IMR-90 (cell line): ENCODE measurements around the gene KIAA1328. TPM values are rescaled to one million over a fixed set of nuclear protein-coding genes. Genes with fewer than 3 reads are reported as not detected.

Source experiments
- ATAC-seq: fragments of 200-7000 bp; cut with Tn5 transposase; 2 replicates; pipeline ENCODE4 v1.9.1; 2020; ENCODE audit warnings: low read depth, mild to moderate bottlenecking, moderate library complexity
- BruUV-seq: library from RNA; stranded (reverse); fragments of 400-500 nt; replicated peaks from 2 replicates; lab custom pipeline; 2021; lab: Mats Ljungman, UMichigan
- CTCF ChIA-PET: fragments of 300-600 bp; formaldehyde crosslinking; extraction: SDS; loops from one replicate; lab custom pipeline; 2021; ENCODE audit warnings: antibody characterized with exemption; lab: Yijun Ruan, JAX
- POLR2A ChIA-PET: fragments of 300-600 bp; sonication (Branson Sonifier 250); formaldehyde crosslinking; loops from one replicate; lab custom pipeline; 2022; ENCODE audit warnings: antibody characterized with exemption; ENCODE audit not compliant: unreplicated experiment; lab: Charles Lee
- DNase-seq: peaks from one replicate; pipeline ENCODE4 v3.0.0; 2013
- H2AFZ ChIP-seq: replicated peaks from 2 replicates; pipeline ENCODE3; 2013; ENCODE audit warnings: low read length, mild to moderate bottlenecking; ENCODE audit not compliant: poor library complexity
- H2AK5ac ChIP-seq: 2 replicates; pipeline ENCODE4 v1.6.1; 2013; ENCODE audit warnings: low read depth, low read length, inconsistent platforms
- H2AK9ac ChIP-seq: replicated peaks from 2 replicates; pipeline ENCODE3; 2013; ENCODE audit warnings: mild to moderate bottlenecking, low read depth, low read length, moderate library complexity; ENCODE audit not compliant: poor library complexity
- H2BK120ac ChIP-seq: 2 replicates; pipeline ENCODE4 v1.6.1; 2013; ENCODE audit warnings: low read depth, low read length, inconsistent platforms
- H2BK15ac ChIP-seq: 3 replicates; pipeline ENCODE4 v1.6.1; 2013; ENCODE audit warnings: low read depth, low read length, inconsistent platforms
- H2BK20ac ChIP-seq: 2 replicates; pipeline ENCODE4 v1.6.1; 2013; ENCODE audit warnings: low read depth, mild to moderate bottlenecking, inconsistent platforms, low read length, moderate library complexity
- H2BK5ac ChIP-seq: 2 replicates; pipeline ENCODE4 v1.6.1; 2013; ENCODE audit warnings: mild to moderate bottlenecking, low read depth, low read length, inconsistent platforms; ENCODE audit not compliant: poor library complexity, severe bottlenecking
- H3K14ac ChIP-seq: replicated peaks from 2 replicates; pipeline ENCODE4 v1.6.1; 2013; ENCODE audit warnings: low read depth, low read length, inconsistent platforms
- H3K18ac ChIP-seq: 2 replicates; pipeline ENCODE4 v1.6.1; 2013; ENCODE audit warnings: low read depth, low read length, control low read depth
- H3K23ac ChIP-seq: 2 replicates; pipeline ENCODE4 v1.6.1; 2013; ENCODE audit warnings: low read depth, low read length, inconsistent platforms
- H3K27ac ChIP-seq: 2 replicates; pipeline ENCODE4 v1.5.1; 2013; ENCODE audit warnings: mild to moderate bottlenecking, control low read depth, low read length; ENCODE audit not compliant: insufficient read depth
- H3K27me3 ChIP-seq: 2 replicates; pipeline ENCODE4 v1.6.1; 2013; ENCODE audit warnings: low read length; ENCODE audit not compliant: control insufficient read depth, insufficient read depth
- H3K36me3 ChIP-seq: 2 replicates; pipeline ENCODE4 v1.6.1; 2013; ENCODE audit warnings: low read length, mixed read lengths; ENCODE audit not compliant: control insufficient read depth, insufficient read depth
- H3K4ac ChIP-seq: 2 replicates; pipeline ENCODE4 v1.6.1; 2013; ENCODE audit warnings: low read depth, low read length, inconsistent platforms
- H3K4me1 ChIP-seq: 2 replicates; pipeline ENCODE4 v1.6.1; 2013; ENCODE audit warnings: low read length, mixed read lengths; ENCODE audit not compliant: control insufficient read depth, insufficient read depth
- H3K4me2 ChIP-seq: 2 replicates; pipeline ENCODE4 v1.6.1; 2013; ENCODE audit warnings: low read depth, mild to moderate bottlenecking, control low read depth, low read length, moderate library complexity
- H3K4me3 ChIP-seq: 2 replicates; pipeline ENCODE4 v1.5.1; 2013; ENCODE audit warnings: low read depth, mild to moderate bottlenecking, control low read depth, low read length, moderate library complexity; ENCODE audit not compliant: insufficient read depth
- H3K56ac ChIP-seq: 2 replicates; pipeline ENCODE4 v1.6.1; 2013; ENCODE audit warnings: low read length, inconsistent platforms; ENCODE audit not compliant: insufficient read depth; ENCODE audit errors: extremely low read depth
- H3K79me1 ChIP-seq, 2 experiments: 2 replicates each; pipeline ENCODE4 v1.6.1; 2013; ENCODE audit warnings: low read length in 2 of 2, inconsistent platforms in 1 of 2, low read depth in 1 of 2
- H3K9ac ChIP-seq: 2 replicates; pipeline ENCODE4 v1.6.1; 2013; ENCODE audit warnings: low read depth, low read length, control low read depth
- H3K9me1 ChIP-seq: 2 replicates; pipeline ENCODE4 v1.6.1; 2013; ENCODE audit warnings: low read length, inconsistent platforms; ENCODE audit not compliant: insufficient read depth
- H3K9me3 ChIP-seq: 2 replicates; pipeline ENCODE4 v1.6.1; 2013; ENCODE audit warnings: low read length; ENCODE audit not compliant: control insufficient read depth, insufficient read depth
- H4K20me1 ChIP-seq: 2 replicates; pipeline ENCODE4 v1.6.1; 2013; ENCODE audit warnings: low read length, inconsistent platforms; ENCODE audit not compliant: insufficient read depth
- H4K5ac ChIP-seq: 2 replicates; pipeline ENCODE4 v1.6.1; 2013; ENCODE audit warnings: mild to moderate bottlenecking, low read depth, low read length, control low read depth
- H4K8ac ChIP-seq, 2 experiments: 2 replicates each; pipeline ENCODE4 v1.6.1; 2013; ENCODE audit warnings: low read depth in 2 of 2, low read length in 2 of 2, control low read depth in 1 of 2, inconsistent platforms in 1 of 2
- H4K91ac ChIP-seq: 2 replicates; pipeline ENCODE4 v1.6.1; 2013; ENCODE audit warnings: low read depth, low read length, inconsistent platforms; ENCODE audit not compliant: insufficient read depth
- CHD1 ChIP-seq: IDR thresholded peaks from 2 replicates; pipeline ENCODE4 v1.6.1; 2012; ENCODE audit warnings: low read depth, low read length, improper control_type of control experiment
- CTCF ChIP-seq: conservative IDR thresholded peaks from 2 replicates; pipeline ENCODE4 v1.5.1; 2012; ENCODE audit warnings: mild to moderate bottlenecking, low read depth, low read length, improper control_type of control experiment
- FOS ChIP-seq: fragments of 150-350 bp; IDR thresholded peaks from 2 replicates; pipeline ENCODE4 v1.6.1; 2016; ENCODE audit warnings: low read depth, low read length
- MAFK ChIP-seq: IDR thresholded peaks from 2 replicates; pipeline ENCODE4 v1.6.1; 2012; ENCODE audit warnings: low read depth, low read length, improper control_type of control experiment
- MAZ ChIP-seq: IDR thresholded peaks from 2 replicates; pipeline ENCODE4 v1.6.1; 2012; ENCODE audit warnings: low read depth, mild to moderate bottlenecking, low read length, improper control_type of control experiment, moderate library complexity, borderline replicate concordance
- MXI1 ChIP-seq: IDR thresholded peaks from 2 replicates; pipeline ENCODE4 v1.6.1; 2012; ENCODE audit warnings: low read depth, mild to moderate bottlenecking, low read length, moderate library complexity, borderline replicate concordance
- NFE2L2 ChIP-seq: fragments of 150-350 bp; IDR thresholded peaks from 2 replicates; pipeline ENCODE4 v1.6.1; 2016; ENCODE audit warnings: low read depth, mild to moderate bottlenecking, low read length
- POLR2A ChIP-seq: IDR thresholded peaks from 2 replicates; pipeline ENCODE4 v1.6.1; 2012; ENCODE audit warnings: mild to moderate bottlenecking, low read depth, low read length
- RAD21 ChIP-seq: IDR thresholded peaks from 2 replicates; pipeline ENCODE4 v1.6.1; 2012; ENCODE audit warnings: low read length, improper control_type of control experiment
- SMC3 ChIP-seq: fragments of 150-350 bp; IDR thresholded peaks from 2 replicates; pipeline ENCODE4 v1.6.1; 2016; ENCODE audit warnings: low read depth, mild to moderate bottlenecking, antibody characterized with exemption, low read length, moderate library complexity
- USF2 ChIP-seq: fragments of 150-350 bp; IDR thresholded peaks from 2 replicates; pipeline ENCODE4 v1.6.1; 2017; ENCODE audit warnings: mild to moderate bottlenecking, antibody characterized with exemption, low read length, low read depth
- dilution Hi-C: fragments of 300-500 bp; cut with HindIII; formaldehyde crosslinking; loops from one replicate; pipeline ENCODE4 v1.14.3; 2018; ENCODE audit warnings: low sequenced_read_pairs; ENCODE audit not compliant: unreplicated experiment
- in situ Hi-C: fragments of 300-500 bp; cut with MboI; formaldehyde crosslinking; loops from 3 replicates; pipeline ENCODE4 v1.14.3; 2019; ENCODE audit warnings: low sequenced_read_pairs, inconsistent platforms, mixed read lengths
- intact Hi-C: fragments of 100-400 bp; cut with micrococcal nuclease; formaldehyde crosslinking; loops from 2 replicates; pipeline ENCODE4 v1.10.0; 2022
- polyA plus RNA-seq, 3 experiments: library from polyadenylated mRNA; depleted of rRNA; stranded (reverse); fragments of >200 nt; gene quantifications; 2 replicates each; pipeline ENCODE4 v1.2.3, GENCODE V29; 2012; ENCODE audit warnings: low replicate concordance in 1 of 3
- total RNA-seq: library from RNA; depleted of rRNA; stranded (reverse); fragments of >200 nt; gene quantifications from 2 replicates; pipeline ENCODE4 v1.2.3, GENCODE V29; 2012
- TF ChIP-seq, protein P1 (sequence below): fragments of 150-350 bp; IDR thresholded peaks from 2 replicates; pipeline ENCODE4 v1.6.1; 2016; ENCODE audit warnings: low read depth, mild to moderate bottlenecking, low read length, moderate library complexity, borderline replicate concordance

The KIAA1328 gene
- total and polyA plus RNA-seq, 2 of the 4 experiments (the other 2 are of a cell fraction): 2.4 to 7.0 TPM

DNA sequence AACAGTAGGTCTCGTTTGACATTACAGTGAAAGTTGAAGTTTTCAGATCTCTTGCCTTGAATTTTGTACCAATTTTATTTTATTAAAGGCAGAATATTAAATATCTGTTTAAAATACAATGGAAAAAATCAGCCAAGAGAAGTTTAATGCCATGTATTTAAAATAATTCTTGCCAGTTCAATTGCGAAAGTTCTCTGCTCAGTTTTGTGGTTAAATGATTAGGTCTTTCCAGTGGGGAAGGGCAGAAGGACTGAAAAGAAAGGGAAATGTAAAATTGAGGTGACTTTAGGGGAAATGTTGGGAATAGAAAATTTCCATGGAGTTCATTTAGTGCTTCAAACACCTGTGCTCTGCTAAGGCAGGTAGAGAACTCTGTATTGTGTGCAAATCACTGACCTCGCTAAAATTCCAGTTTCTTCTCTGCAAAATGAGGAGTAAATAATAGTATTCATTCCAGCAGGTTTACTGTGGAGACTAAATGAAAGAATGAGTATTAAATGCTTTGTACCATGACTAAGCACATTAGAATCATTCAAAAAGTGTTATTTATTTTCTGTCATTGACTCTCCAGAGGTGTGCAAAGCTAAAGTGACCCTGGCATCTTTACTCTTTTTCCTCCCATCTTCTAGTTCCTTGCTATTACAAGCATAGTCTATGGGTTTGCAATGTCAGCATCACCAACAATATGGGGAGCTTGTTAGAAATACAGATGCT, 74.4 kb downstream of the KIAA1328 start (continued):
- TF ChIP-seq SMC3: no peak

DNA sequence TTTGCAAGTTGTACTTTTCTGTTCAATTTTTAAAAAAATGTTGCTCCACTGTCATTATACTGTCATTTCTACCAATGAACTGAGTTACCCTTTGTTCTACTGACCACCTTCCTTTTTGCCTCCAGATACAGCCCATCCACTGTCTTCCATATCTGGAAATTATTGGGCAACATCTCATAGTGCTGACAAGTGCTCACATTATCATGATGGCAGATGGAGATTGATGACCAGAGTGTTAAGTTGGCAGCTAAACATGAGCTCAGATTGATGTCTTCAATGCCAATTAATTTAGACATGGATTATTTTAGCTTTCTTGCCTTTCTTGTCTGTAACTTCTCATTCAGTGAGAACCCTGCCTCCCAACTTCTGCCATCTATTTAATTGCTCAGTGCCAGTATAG, 76.6 kb downstream of the KIAA1328 start:
- Histone ChIP-seq H4K5ac (no peak overlapping the region), H3K4me2 (no peak overlapping the region), H2BK20ac (no peak overlapping the region), H3K27ac (no peak overlapping the region), H3K9me1 (no peaks in the 10 kb centered on the region), H3K18ac (no peak overlapping the region), H2AK5ac (no peak overlapping the region), H2BK120ac (no peak overlapping the region), H4K8ac (no peak overlapping the region), H3K23ac (no peak overlapping the region), H3K9ac (no peak overlapping the region), H3K14ac (no peak overlapping the region), H3K27me3 (no peaks in the 10 kb centered on the region), H2BK5ac (no peak overlapping the region), H3K4me1 (peaks cover 7% of the 10 kb centered on the region; the same call in 1 of the 2 replicates), H2AFZ (no peak overlapping the region), H4K20me1 (no peaks in the 10 kb centered on the region), H2AK9ac (no peak overlapping the region), H2BK15ac (no peak overlapping the region), H3K9me3 (no peaks in the 10 kb centered on the region), H3K4me3 (no peak overlapping the region), H3K4ac (no peak overlapping the region), H3K79me1 (no peaks in the 10 kb centered on the region; a peak in 1 of 4 replicates), H4K91ac (no peak overlapping the region), H3K56ac (no peak overlapping the region), H3K36me3 (no peaks in the 10 kb centered on the region)
- intact Hi-C loops: no loop called here
- no peak for ATAC-seq
- DNase-seq: no peak
- ChIA-PET POLR2A (no interaction called here), CTCF (interaction anchor here (0.8 kb wide), 1 partner anchor 10 kb away, joined by 3 read pairs; no protein-coding TSS in a partner anchor)
- TF ChIP-seq POLR2A (no peak), RAD21 (no peak), MXI1 (no peak), SMC3 (no peak), USF2 (no peak), FOS (no peak), MAFK (no peak), CTCF (no peak), CHD1 (no peak), NFE2L2 (no peak), MAZ (no peak)
- TF ChIP-seq, protein P1, sequence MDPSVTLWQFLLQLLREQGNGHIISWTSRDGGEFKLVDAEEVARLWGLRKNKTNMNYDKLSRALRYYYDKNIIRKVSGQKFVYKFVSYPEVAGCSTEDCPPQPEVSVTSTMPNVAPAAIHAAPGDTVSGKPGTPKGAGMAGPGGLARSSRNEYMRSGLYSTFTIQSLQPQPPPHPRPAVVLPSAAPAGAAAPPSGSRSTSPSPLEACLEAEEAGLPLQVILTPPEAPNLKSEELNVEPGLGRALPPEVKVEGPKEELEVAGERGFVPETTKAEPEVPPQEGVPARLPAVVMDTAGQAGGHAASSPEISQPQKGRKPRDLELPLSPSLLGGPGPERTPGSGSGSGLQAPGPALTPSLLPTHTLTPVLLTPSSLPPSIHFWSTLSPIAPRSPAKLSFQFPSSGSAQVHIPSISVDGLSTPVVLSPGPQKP: no peak
- dilution Hi-C loops: no loop called here
- in situ Hi-C loops: no loop called here
- no TSS peak for BruUV-seq
